Tibial nerve (tissue), 3 donors: Measurements from ENCODE around the gene CDH13.

Experiments used
- CTCF ChIP-seq, 5 experiments: fragments of 200-600 bp in 3 of 5; fragments of 450-650 bp in 2 of 5; sonication (generic) in 3 of 5; IDR thresholded peaks; one replicate each; pipeline ENCODE4 v1.5.1; 2016 to 2019; ENCODE audit warnings: antibody characterized with exemption in 5 of 5, mild to moderate bottlenecking in 3 of 5, moderate library complexity in 2 of 5
- POLR2A ChIP-seq, 2 donors: fragments of 450-650 bp; IDR thresholded peaks; one replicate each; pipeline ENCODE4 v1.6.1; 2017; ENCODE audit warnings: antibody characterized with exemption in 2 of 2, mild to moderate bottlenecking in 2 of 2, moderate library complexity in 2 of 2

- TF ChIP-seq CTCF (IDR thresholded peaks at IDR 0.05) = no peak
- no peak for TF ChIP-seq POLR2A (IDR thresholded peaks at IDR 0.05)
Measured at GRCh38 chr16:83268169-83268568, 641.4 kb downstream of the CDH13 start.
